ENCODE measurements around the gene ZSCAN25. TPM values are rescaled to one million over a fixed set of nuclear protein-coding genes. Genes with fewer than 3 reads are reported as not detected.

Gene ZSCAN25
- total and polyA plus RNA-seq, 2 of the 13 experiments (the other 11 are each of a cell fraction or from before 2014, with no cell fraction given), result 12.1 to 16.8 TPM

- TF ChIP-seq PTBP1 (IDR thresholded peaks at IDR 0.05; ENCODE audit: low read depth, low read length, poor library complexity, severe bottlenecking) (no peak), CC2D1A (CRISPR knock-in tag; IDR thresholded peaks at IDR 0.05) (no peak), CCDC6 (CRISPR knock-in tag; IDR thresholded peaks at IDR 0.05) (peak; percentile 73), NONO (IDR thresholded peaks at IDR 0.05) (no peak), NONO (CRISPR knock-in tag; conservative IDR thresholded peaks at IDR 0.05) (peak; percentile 94), EHMT2 (IDR thresholded peaks at IDR 0.05; ENCODE audit: borderline replicate concordance, low read depth, low read length) (no peak), SMAD9 (CRISPR knock-in tag; IDR thresholded peaks at IDR 0.05) (peak; percentile 88; the same call in 1 of the 2 replicates), HOXA3 (CRISPR knock-in tag; IDR thresholded peaks at IDR 0.05) (peak; percentile 93), SAP130 (CRISPR knock-in tag; IDR thresholded peaks at IDR 0.05; ENCODE audit: low read depth) (peak; percentile 95), ZNF263 (CRISPR knock-in tag; IDR thresholded peaks at IDR 0.05) (peak; percentile 41), THAP11 (CRISPR knock-in tag; IDR thresholded peaks at IDR 0.05) (peak; percentile 94), NCOA1 (CRISPR knock-in tag; IDR thresholded peaks at IDR 0.05) (peak; percentile 62; the same call in 1 of the 2 replicates), ZNF20 (CRISPR knock-in tag; IDR thresholded peaks at IDR 0.05) (no peak; the same call in 1 of the 2 replicates), PHF5A (CRISPR knock-in tag; IDR thresholded peaks at IDR 0.05; ENCODE audit: low read depth, unreplicated experiment) (no peak), ZSCAN29 (CRISPR knock-in tag; conservative IDR thresholded peaks at IDR 0.05) (peak; percentile 62; the same call in 1 of the 2 replicates), NFYB (CRISPR knock-in tag; IDR thresholded peaks at IDR 0.05) (no peak), SRF (IDR thresholded peaks at IDR 0.05; ENCODE audit: low read depth, low read length) (no peak), ZNF513 (CRISPR knock-in tag; conservative IDR thresholded peaks at IDR 0.05) (0 out of 2 replicates have a peak, but pooled peaks have one; percentile 21)
- TF ChIP-seq, protein P1, sequence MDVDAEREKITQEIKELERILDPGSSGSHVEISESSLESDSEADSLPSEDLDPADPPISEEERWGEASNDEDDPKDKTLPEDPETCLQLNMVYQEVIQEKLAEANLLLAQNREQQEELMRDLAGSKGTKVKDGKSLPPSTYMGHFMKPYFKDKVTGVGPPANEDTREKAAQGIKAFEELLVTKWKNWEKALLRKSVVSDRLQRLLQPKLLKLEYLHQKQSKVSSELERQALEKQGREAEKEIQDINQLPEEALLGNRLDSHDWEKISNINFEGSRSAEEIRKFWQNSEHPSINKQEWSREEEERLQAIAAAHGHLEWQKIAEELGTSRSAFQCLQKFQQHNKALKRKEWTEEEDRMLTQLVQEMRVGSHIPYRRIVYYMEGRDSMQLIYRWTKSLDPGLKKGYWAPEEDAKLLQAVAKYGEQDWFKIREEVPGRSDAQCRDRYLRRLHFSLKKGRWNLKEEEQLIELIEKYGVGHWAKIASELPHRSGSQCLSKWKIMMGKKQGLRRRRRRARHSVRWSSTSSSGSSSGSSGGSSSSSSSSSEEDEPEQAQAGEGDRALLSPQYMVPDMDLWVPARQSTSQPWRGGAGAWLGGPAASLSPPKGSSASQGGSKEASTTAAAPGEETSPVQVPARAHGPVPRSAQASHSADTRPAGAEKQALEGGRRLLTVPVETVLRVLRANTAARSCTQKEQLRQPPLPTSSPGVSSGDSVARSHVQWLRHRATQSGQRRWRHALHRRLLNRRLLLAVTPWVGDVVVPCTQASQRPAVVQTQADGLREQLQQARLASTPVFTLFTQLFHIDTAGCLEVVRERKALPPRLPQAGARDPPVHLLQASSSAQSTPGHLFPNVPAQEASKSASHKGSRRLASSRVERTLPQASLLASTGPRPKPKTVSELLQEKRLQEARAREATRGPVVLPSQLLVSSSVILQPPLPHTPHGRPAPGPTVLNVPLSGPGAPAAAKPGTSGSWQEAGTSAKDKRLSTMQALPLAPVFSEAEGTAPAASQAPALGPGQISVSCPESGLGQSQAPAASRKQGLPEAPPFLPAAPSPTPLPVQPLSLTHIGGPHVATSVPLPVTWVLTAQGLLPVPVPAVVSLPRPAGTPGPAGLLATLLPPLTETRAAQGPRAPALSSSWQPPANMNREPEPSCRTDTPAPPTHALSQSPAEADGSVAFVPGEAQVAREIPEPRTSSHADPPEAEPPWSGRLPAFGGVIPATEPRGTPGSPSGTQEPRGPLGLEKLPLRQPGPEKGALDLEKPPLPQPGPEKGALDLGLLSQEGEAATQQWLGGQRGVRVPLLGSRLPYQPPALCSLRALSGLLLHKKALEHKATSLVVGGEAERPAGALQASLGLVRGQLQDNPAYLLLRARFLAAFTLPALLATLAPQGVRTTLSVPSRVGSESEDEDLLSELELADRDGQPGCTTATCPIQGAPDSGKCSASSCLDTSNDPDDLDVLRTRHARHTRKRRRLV (CRISPR knock-in tag; IDR thresholded peaks at IDR 0.05), result peak; percentile 80
- TF ChIP-seq, protein P2, sequence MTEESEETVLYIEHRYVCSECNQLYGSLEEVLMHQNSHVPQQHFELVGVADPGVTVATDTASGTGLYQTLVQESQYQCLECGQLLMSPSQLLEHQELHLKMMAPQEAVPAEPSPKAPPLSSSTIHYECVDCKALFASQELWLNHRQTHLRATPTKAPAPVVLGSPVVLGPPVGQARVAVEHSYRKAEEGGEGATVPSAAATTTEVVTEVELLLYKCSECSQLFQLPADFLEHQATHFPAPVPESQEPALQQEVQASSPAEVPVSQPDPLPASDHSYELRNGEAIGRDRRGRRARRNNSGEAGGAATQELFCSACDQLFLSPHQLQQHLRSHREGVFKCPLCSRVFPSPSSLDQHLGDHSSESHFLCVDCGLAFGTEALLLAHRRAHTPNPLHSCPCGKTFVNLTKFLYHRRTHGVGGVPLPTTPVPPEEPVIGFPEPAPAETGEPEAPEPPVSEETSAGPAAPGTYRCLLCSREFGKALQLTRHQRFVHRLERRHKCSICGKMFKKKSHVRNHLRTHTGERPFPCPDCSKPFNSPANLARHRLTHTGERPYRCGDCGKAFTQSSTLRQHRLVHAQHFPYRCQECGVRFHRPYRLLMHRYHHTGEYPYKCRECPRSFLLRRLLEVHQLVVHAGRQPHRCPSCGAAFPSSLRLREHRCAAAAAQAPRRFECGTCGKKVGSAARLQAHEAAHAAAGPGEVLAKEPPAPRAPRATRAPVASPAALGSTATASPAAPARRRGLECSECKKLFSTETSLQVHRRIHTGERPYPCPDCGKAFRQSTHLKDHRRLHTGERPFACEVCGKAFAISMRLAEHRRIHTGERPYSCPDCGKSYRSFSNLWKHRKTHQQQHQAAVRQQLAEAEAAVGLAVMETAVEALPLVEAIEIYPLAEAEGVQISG (CRISPR knock-in tag; IDR thresholded peaks at IDR 0.05), result peak; percentile 100
- TF ChIP-seq, protein P3, sequence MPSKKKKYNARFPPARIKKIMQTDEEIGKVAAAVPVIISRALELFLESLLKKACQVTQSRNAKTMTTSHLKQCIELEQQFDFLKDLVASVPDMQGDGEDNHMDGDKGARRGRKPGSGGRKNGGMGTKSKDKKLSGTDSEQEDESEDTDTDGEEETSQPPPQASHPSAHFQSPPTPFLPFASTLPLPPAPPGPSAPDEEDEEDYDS (CRISPR knock-in tag; IDR thresholded peaks at IDR 0.05), result peak; percentile 57; the same call in 1 of the 2 replicates
Observed at GRCh38 chr7:99616359-99617191, at the start of gene ZSCAN25 (continued).

Data from HepG2 (cell line).